Posterior vena cava (tissue), 2 donors: ENCODE measurements around the gene OTC. TPM values are rescaled to one million over a fixed set of nuclear protein-coding genes. Genes with fewer than 3 reads are reported as not detected.

ENCODE experiments used
- DNase-seq: peaks from one replicate; pipeline ENCODE4 v3.0.0-alpha.2; 2020; ENCODE audit warnings: low spot score
- intact Hi-C, 2 donors: fragments of 100-400 bp; cut with DNase I; formaldehyde crosslinking; loops; one replicate each; pipeline versions ENCODE4 v1.14.1 to v1.14.2; 2022 to 2023
- total RNA-seq, 2 donors: library from RNA; stranded (reverse); fragmentation: NEBNext Ultra II Directional; extraction: Animal tissue kit (Norgen Biotek cat#: 25700); gene quantifications; one replicate each; pipeline ENCODE4 v1.2.1, GENCODE V29; 2021
- donor health status: DM: yes; HTN: yes; CAD: no.
- donor health status: DM: yes; HTN: yes; CAD: no.

Gene OTC
- total RNA-seq, 2 donors from 2014 or later = 2.9 to 3.2 TPM

- DNase-seq = no peak
- intact Hi-C loops = no loop called here
Measured at GRCh38 chrX:38351346-38351745, 1.1 kb upstream of the OTC start.

- intact Hi-C loops = no loop called here
- DNase-seq = no peak
Measured at GRCh38 chrX:38356401-38356800, 4.0 kb downstream of the OTC start.

DNA sequence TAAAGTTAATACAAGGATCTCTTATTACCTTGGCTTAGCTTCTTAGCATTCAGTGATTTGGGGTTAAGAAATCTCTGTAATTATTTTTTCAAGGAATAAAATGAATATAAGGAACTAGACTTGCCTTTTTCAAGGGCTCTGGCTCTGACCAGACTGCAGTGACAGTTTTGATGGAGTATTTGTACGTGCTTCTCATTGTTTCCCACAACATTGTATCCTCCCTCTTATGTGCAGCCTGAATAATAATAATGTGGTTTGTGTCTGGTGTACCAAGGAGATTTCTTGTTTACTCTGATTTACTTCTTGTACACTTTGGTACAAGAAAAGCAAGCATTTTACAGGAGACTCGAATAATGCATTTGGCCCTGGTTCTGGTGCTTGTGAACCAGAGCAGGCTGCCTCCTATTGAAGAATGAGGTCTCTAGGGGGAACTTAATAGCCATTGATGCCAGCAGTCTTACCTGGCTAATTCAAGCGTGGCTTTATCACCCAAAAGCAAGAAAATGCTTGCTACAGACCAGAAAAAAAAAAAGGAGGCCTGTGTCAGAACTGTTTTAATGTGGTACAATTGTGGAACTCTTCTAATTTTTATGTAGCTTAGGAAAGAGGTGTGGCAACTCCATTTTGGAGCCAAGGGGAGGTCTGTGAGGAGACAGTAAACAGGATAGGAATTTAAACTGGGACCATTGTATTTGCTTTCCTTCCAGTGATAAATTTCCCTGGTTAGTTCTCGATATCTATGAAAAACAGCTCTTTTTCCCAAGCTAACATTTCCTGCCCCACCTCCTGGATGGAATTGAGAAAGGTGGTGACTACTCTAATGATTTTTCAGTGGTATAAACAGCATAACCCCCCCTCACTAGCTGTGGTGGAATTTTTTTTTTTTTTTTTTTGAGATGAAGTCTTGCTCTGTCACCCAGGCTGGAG lies 5.6 kb downstream of the OTC start:
- DNase-seq = no peak
- intact Hi-C loops = no loop called here

GRCh38 chrX:38363046-38363445 lies 10.6 kb downstream of the OTC start:
- DNase-seq = no peak
- intact Hi-C loops = no loop called here

GRCh38 chrX:38365954-38366353 lies 13.6 kb downstream of the OTC start:
- DNase-seq = no peak
- intact Hi-C loops = no loop called here

DNA sequence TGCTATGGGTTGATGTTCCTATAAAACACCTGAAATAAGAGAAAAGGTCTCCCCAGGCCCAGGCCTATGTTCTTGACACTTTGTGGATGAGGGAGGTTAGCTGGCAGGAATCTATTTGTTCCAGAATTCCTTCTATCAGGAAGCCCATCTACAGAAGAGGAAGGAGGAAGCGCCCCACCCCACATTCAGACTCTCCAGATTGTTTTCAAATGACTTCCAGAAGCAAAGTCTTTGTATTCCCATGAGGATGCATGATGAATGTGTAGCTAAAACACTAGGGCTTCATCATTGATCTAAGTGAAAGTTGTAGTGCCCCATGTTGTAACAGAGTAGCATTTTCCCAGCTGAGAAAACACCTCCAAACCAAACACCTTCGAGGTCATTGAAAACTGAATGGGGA lies 16.4 kb downstream of the OTC start:
- intact Hi-C loops = no loop called here
- DNase-seq = no peak

DNA sequence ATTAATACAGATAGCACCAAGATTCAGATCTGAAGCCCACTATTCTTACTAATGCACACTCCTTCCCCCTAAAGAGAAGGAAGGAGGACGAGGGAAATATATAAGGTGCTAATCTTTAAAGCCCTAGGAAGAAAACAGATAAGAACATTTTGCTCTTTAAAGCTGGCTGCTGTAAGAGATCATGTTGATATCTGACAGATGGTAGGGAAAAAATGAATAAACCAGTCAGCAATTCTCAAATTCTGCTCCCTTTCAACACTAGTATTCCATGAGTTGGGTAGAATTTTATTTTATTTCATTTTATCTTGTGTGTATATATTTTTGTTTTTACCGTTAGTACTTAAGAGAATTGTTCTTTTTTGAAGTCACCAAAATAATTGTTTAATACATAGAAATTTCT lies 19.2 kb downstream of the OTC start:
- DNase-seq = no peak
- intact Hi-C loops = no loop called here

DNA sequence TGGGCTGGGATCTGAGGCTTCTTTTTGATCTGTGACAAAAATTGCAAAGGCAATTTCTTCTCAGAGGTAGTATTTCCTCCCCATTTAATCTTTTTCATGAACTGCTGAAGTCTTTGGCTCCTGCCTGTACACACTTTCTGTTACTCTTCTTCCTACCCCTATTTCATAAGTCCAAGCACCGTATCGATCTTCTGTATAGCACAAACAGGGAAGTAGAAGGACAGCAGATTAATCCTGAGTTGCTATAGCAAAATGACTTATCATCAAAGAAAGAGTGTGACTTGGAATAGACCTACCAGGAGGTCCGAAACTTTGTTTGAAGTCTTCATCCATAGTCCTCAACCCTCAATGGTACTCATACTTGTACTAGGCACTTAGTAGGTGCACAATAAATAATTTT lies 22.0 kb downstream of the OTC start:
- no peak for DNase-seq
- intact Hi-C loops = no loop called here

- DNase-seq = no peak
- intact Hi-C loops = no loop called here
Measured at GRCh38 chrX:38375891-38376290, 23.5 kb downstream of the OTC start.

- DNase-seq = no peak
- intact Hi-C loops = no loop called here
Measured at GRCh38 chrX:38376747-38377146, 24.3 kb downstream of the OTC start.

- no peak for DNase-seq
- intact Hi-C loops = no loop called here
Measured at GRCh38 chrX:38379088-38379487, 26.7 kb downstream of the OTC start.

- intact Hi-C loops = no loop called here
- DNase-seq = no peak
Measured at GRCh38 chrX:38382663-38383062, 30.3 kb downstream of the OTC start.

DNA sequence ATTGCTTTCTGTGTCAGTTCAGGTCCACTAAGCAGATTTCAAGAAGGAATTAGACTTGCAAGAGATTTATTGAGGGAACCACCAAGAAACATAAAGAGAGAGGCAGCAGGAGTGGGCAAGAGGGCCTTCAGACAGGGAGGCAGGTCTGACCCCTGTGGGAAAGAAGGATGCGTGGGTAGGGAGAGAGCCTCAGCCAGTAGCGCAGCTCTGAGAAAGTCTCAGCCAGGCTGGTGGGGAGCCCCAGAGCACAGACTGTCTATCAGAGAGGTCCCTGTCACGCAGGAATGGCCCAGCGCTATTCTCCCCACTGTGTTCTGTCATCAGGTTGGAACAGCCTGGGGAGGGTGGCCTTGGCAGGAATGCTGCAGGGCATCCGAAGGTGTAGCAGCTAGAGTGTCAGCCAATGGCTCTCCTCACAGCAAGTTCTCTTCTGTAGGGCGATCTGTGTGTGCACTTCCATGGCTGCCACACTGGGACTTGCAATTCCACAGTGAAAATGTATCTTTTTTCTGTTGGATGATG lies 48.0 kb downstream of the OTC start:
- DNase-seq = no peak
- intact Hi-C loops = no loop called here

DNA sequence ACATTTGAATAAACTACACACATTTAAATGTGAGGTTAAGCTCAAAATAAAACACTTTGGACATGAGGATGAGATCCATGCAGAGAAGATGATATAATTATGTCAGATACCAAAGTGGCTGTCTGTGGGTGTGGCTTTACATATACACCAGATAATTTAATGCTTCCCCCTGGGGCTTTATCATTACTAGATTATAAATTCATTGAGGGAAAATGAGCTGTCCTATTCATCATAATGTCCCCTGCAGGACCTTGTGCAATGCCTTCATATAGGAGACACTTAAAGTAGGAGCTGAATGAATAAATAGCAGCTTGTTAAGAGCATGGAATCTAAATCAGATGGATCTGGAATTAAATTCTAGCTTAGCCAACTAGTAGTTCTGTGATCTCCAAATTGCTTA lies 49.7 kb downstream of the OTC start:
- intact Hi-C loops = no loop called here
- DNase-seq = no peak

DNA sequence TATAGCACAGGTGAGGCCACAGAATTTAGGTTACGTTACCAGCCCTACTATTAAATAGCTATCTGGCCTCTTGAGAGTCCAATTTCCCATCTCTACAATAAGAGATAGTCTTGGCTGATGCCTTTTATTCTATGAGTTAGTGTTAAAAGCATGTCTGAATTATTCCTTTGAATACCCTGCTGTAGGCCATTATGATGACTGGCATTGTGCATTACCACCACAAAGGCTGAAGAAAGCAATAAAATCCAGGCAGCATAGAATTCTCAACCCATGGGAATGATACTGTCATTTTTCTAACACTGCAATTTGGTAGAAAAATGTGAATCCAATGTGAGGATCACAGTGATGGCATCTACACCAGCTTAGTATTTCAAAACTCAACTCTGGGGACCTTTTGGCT lies 51.4 kb downstream of the OTC start:
- intact Hi-C loops = no loop called here
- DNase-seq = no peak

DNA sequence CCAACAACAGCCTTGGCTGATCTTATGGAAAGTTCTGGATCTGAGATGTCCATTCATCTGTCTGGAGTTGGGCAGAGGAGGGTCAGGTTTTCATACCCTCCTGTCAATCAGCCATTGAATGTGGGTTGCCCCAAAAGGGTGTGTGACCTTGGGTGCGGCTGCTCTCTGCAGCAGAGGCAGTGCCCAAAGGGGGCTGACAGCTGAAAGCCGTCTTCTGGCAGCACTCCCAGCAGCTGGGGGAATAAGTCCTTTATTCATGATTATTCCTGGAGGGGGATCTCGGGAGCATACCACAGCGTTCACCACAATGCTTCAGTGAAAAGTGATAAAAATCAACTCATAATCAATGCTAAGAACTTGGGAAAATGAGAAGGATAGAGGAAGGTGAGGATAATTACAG lies 54.7 kb downstream of the OTC start:
- intact Hi-C loops = no loop called here
- no peak for DNase-seq

DNA sequence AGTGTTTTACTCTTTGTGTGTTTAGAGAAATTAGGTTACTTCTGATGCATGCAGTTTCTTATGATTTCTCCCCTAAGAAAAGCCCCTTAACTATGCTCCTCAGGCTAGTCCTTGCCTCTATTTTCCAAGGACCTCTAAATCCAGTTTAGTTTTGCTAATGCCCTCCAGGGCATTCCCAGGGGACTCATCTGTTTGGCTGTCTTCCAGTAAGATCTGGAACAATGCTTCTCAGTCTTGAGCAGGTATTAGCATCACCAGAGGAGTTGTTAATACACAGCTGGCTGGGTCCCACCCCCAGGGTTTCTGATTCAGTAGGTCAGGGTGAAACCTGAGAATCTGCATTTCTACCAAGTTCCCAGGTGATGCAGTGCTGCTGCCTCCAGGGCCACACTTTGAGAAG lies 56.9 kb downstream of the OTC start:
- intact Hi-C loops = no loop called here
- DNase-seq = no peak

GRCh38 chrX:38426785-38427184 lies 74.4 kb downstream of the OTC start:
- intact Hi-C loops = no loop called here
- no peak for DNase-seq

DNA sequence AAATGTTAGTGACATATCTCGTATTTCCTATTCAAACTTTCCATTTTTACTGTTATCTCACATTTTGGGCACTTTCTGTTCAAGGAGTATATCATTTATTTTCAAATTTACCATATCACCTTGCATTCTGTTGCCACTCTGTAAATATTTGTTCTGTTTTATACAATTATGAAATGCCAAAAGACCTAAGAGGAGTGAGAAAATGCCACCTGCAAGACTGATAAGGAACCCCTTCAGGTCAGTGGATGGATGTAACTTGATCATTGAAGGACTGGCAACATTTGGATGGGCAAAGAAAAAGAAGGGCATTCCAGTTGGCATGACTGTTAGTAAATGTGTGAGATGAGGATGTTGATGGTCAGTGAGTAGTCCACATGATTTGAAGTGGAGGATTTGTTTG lies 79.1 kb downstream of the OTC start:
- DNase-seq = no peak
- intact Hi-C loops = no loop called here

DNA sequence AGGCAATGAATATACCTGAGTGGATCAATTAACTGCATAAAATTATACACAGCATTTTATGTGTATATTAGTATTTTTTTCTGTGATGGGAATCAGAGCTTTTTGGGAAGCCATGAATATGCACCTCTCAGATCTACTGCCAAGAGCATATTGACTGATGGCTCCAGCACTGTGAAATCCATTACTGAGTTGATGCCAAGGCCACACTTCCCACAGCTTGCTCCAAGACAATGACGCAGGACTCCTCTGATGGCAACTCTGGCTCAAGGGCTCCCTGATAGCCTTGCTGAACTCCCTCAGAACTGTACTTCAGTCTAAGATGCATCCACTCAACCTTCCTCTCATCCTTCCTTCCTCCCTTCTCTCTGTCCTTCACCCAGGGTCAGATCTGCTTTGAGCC lies 82.7 kb downstream of the OTC start:
- intact Hi-C loops = no loop called here
- no peak for DNase-seq

- intact Hi-C loops = no loop called here
- DNase-seq = no peak
Measured at GRCh38 chrX:38437093-38437492, 84.7 kb downstream of the OTC start.
